ENCODE data around the gene ATXN7L3B.

- TF ChIP-seq CTCF (IDR thresholded peaks at IDR 0.05) (no peak), POLR2A (IDR thresholded peaks at IDR 0.05) (no peak)
Measured at GRCh38 chr12:74586251-74586650, 48.6 kb downstream of the ATXN7L3B start.

Data from esophagus squamous epithelium (tissue), 4 donors.